Keratinocyte (primary cell): ENCODE results near the gene TNFRSF14.

Experiments used
- CTCF ChIP-seq, 3 experiments: IDR thresholded peaks in 1 of 3; conservative IDR thresholded peaks in 1 of 3; optimal IDR thresholded peaks in 1 of 3; 2 replicates in 2 of 3; 3 replicates in 1 of 3; pipeline versions ENCODE3 to v1.5.1; 2011; ENCODE audit warnings: low read length in 3 of 3, mild to moderate bottlenecking in 3 of 3, moderate library complexity in 2 of 3, control low read depth in 1 of 3, inconsistent platforms in 1 of 3; ENCODE audit not compliant: insufficient read depth in 2 of 3; ENCODE audit errors: extremely low read depth in 1 of 3
- EZH2 ChIP-seq: IDR thresholded peaks from one replicate; pipeline ENCODE4 v1.6.1; 2012; ENCODE audit warnings: inconsistent platforms, mild to moderate bottlenecking, low read length, moderate library complexity

GRCh38 chr1:2597441-2598328, 41.5 kb downstream of the TNFRSF14 start:
- TF ChIP-seq CTCF (optimal IDR thresholded peaks at IDR 0.05 in 1 of 3, IDR thresholded peaks at IDR 0.05 in 1 of 3, conservative IDR thresholded peaks at IDR 0.05 in 1 of 3; ENCODE audit: extremely low read depth in 1 of 3, insufficient read depth in 2 of 3, low read length in 3 of 3) (no peak), EZH2 (no peak)
